Activated naive CD8-positive, alpha-beta T cell treated with anti-CD3 and anti-CD28 coated beads for 36 hours (primary cell): ENCODE results near the gene GATA6. TPM values are rescaled to one million over a fixed set of nuclear protein-coding genes. Genes with fewer than 3 reads are reported as not detected.

Source experiments
- DNase-seq: peaks from one replicate; pipeline ENCODE4 v3.0.0; 2021
- H3K27ac Mint-ChIP-seq: one replicate; pipeline ENCODE4 v1.8.0; 2022; ENCODE audit warnings: mild to moderate bottlenecking, moderate library complexity, mixed read lengths
- H3K27me3 Mint-ChIP-seq: one replicate; pipeline ENCODE4 v1.8.0; 2022; ENCODE audit warnings: mild to moderate bottlenecking, mixed read lengths
- H3K36me3 Mint-ChIP-seq: one replicate; pipeline ENCODE4 v1.8.0; 2021; ENCODE audit warnings: mild to moderate bottlenecking, mixed read lengths
- H3K4me1 Mint-ChIP-seq: one replicate; pipeline ENCODE4 v1.8.0; 2021; ENCODE audit warnings: mixed read lengths
- H3K4me3 Mint-ChIP-seq: one replicate; pipeline ENCODE4 v1.8.0; 2022; ENCODE audit warnings: mild to moderate bottlenecking, moderate library complexity, mixed read lengths
- H3K9me3 Mint-ChIP-seq: one replicate; pipeline ENCODE4 v1.8.0; 2022; ENCODE audit warnings: mixed read lengths
- total RNA-seq, 2 experiments: library from RNA; stranded (reverse); gene quantifications; one replicate each; pipeline ENCODE4 v1.2.3, GENCODE V29; 2021

Gene GATA6
- total RNA-seq, 2 experiments from 2014 or later, result not detected

DNA sequence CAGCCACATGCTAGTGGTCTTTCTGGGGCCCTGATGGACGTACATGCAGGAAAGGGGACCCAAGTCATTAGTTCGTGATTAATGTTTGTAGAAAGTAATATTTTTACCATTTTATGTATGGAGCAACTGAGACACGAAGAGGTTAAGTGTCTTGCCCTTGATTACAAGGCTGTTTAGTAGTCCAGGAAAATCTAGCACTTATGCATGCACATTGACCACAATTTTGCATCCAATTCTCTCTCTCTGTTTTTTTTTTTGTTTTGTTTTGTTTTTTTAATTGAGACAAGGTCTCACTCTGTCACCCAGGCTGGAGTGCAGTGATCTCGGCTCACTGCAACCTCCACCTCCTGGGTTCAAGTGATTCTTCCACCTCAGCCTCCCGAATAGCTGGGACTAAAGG, 8.3 kb upstream of the GATA6 start:
- Mint-ChIP-seq H3K27me3 (peaks cover 47% of the 10 kb centered on the region), H3K4me3 (no peak overlapping the region), H3K27ac (no peak overlapping the region), H3K9me3 (no peaks in the 10 kb centered on the region), H3K4me1 (peaks cover 2% of the 10 kb centered on the region), H3K36me3 (no peaks in the 10 kb centered on the region)
- no peak for DNase-seq

DNA sequence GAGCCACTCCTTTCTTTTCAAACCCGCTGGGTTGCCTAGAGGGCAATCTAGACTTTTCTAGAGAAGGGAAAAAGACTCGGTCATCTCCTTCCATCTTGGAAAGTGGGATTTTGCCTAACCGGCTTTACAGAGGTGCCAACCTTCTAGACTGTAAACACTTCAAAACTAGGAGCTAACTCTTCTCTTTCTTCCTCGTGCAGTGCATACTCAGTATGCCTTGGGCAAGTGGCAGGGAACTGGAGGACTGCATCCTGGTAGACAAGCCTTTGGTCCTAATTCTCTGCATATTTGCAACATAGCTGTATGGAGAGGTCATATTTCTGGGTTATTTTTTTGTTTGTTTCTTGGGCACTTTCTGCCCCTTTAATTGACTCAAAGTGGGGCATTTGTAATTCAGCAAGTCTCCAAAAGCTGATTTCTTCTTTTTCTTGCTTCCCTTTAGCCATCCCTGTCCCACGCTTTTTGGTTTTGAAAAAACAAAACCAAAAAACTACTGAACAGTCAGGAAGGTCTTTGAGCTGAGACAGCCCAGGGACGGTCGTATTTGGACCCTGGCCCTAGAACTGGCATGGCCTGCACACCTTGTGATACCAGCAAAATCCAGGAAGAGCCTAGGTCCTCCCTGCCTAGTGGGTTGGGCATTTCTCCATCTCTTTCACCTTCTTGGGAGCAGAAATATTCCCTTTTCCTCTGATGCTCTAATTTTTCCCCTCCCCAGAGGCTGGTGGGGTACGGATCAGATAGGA, 5.8 kb upstream of the GATA6 start:
- peaks cover 72% of the 10 kb centered on the region for H3K27me3 Mint-ChIP-seq
- H3K36me3 Mint-ChIP-seq, result no peaks in the 10 kb centered on the region
- no peak overlapping the region for H3K27ac Mint-ChIP-seq
- no peak overlapping the region for H3K4me3 Mint-ChIP-seq
- H3K9me3 Mint-ChIP-seq, result no peaks in the 10 kb centered on the region
- no peak for DNase-seq
- H3K4me1 Mint-ChIP-seq, result peaks cover 9% of the 10 kb centered on the region

- H3K27ac Mint-ChIP-seq, result no peak overlapping the region
- H3K9me3 Mint-ChIP-seq, result no peaks in the 10 kb centered on the region
- H3K36me3 Mint-ChIP-seq, result no peaks in the 10 kb centered on the region
- peaks cover 11% of the 10 kb centered on the region for H3K4me1 Mint-ChIP-seq
- H3K27me3 Mint-ChIP-seq, result peaks cover 80% of the 10 kb centered on the region
- DNase-seq, result no peak
- no peak overlapping the region for H3K4me3 Mint-ChIP-seq
These were observed 4.9 kb upstream of the GATA6 start for GRCh38 chr18:22164337-22165048.

DNA sequence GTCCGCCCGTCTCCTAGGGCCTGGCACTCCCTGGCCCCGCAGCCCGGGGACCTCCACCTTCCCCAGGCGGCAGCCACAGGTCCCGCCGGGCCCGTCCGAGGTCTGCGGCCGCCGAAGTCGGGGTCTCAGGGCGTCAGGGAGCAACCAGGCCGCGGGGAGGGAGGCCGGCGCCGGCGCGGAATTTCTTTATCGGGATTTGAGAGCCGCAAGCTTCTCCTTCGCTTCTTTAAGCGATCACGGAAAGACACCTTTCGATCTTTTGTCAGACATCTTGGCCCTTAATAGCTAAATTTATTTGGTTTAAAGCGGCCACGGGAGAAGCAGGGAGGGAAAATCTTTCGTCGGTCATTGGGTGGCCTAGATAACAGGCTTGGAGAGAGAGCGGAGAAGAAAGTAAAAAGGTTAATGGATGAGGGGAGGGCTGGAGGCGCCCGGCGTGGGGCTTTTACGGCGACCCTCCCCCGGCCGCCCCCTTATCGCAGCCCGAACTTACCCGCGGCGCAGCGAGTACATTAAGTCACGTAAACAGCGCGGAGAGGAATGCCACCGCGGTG, 4.3 kb upstream of the GATA6 start:
- Mint-ChIP-seq H3K4me3 (no peak overlapping the region), H3K9me3 (no peaks in the 10 kb centered on the region), H3K27me3 (peaks cover 86% of the 10 kb centered on the region), H3K36me3 (no peaks in the 10 kb centered on the region), H3K4me1 (peaks cover 11% of the 10 kb centered on the region), H3K27ac (no peak overlapping the region)
- DNase-seq, result no peak

DNA sequence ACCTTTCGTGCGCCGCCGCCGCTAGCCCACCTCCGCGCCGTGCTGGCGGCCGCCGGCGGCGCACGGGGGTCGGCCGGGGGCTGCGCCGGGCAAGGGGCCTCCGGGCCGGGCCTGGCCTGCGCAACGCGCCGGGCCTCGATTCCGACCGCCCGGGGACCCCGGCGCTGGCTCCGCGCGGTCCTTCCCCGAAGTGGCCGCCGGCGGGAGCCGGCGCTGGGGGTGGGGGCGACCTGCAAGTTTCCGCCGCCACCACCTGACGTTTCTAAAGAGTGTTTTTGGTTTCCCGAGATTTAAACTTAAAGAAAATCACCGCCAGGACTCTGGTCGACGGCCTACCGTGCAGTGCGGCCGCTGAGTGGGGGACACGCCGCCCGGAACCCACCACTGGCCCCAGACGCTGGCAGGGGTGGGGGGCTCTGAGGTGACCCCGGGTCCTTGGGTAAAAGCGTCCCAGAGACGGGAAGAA, 3.8 kb upstream of the GATA6 start:
- H3K4me3 Mint-ChIP-seq, result no peak overlapping the region
- H3K27me3 Mint-ChIP-seq, result peaks cover 89% of the 10 kb centered on the region
- H3K4me1 Mint-ChIP-seq, result peaks cover 14% of the 10 kb centered on the region
- no peaks in the 10 kb centered on the region for H3K36me3 Mint-ChIP-seq
- no peak for DNase-seq
- no peaks in the 10 kb centered on the region for H3K9me3 Mint-ChIP-seq
- H3K27ac Mint-ChIP-seq, result no peak overlapping the region

DNA sequence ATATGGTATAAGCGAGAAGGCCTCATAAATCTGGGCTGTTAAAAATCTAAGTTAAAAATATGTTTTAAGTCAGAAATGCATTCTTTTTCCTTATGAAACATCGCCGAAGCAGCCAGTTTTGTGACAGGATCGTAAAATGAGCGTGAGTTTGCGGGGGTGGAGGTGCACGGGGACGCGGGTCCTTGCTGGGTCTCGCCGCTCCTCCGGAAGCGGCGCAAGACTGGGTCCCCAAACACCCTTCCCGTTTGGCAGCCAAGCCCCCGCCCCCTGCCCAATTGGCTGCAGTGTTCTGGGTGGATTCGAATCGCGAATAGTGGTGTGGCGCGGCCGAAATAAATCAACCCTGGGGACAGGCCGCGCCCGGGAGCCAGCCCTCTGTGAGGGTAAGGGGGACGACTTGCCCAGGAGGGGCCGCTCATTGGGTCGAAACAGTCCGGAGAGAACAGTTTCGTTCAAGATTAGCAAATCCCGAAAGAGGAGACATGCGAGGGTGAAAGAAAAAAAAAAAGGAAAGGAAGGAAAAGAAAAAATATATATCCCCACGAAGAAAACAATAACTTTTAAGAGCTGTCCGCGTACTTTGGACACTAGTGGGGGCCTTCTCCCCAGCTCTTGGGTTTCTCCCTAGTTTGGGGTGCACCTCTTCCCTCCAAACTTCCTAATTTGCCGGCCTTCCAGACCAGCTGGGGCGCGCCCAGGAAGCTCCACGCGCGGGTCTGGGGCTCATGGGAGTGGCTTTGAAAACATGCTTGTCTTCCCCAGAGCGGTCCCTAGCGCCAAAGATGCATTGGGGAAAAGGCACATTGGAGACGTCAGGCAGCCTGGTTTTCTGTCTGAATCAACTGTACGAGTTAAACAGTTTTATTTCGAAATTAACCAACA, 3.1 kb upstream of the GATA6 start:
- Mint-ChIP-seq H3K27me3 (peaks cover 91% of the 10 kb centered on the region), H3K27ac (no peak overlapping the region), H3K4me3 (no peak overlapping the region), H3K36me3 (no peaks in the 10 kb centered on the region), H3K9me3 (no peaks in the 10 kb centered on the region), H3K4me1 (peaks cover 17% of the 10 kb centered on the region)
- DNase-seq, result no peak

DNA sequence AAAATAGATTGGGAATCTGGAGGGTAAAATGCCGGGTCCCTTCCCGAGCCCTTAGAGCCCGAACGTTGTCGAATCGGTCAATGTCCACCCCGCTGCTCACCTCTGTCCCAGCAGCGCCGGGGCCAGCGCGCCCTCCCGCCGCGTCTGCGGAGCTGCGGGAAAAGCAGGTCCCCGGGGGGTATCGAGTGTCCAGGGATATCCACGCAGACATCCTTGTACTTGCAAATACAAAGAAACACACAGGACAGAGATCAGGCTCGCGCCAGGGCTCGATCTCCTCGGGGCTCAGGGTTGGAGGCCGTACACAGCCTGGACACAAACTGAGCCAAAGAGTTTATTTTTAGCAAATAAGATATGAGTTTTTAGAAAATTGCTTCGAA, 2.3 kb upstream of the GATA6 start:
- DNase-seq, result no peak
- Mint-ChIP-seq H3K9me3 (no peaks in the 10 kb centered on the region), H3K4me1 (peaks cover 17% of the 10 kb centered on the region), H3K36me3 (no peaks in the 10 kb centered on the region), H3K27ac (no peak overlapping the region), H3K27me3 (peaks cover 85% of the 10 kb centered on the region), H3K4me3 (no peak overlapping the region)

DNA sequence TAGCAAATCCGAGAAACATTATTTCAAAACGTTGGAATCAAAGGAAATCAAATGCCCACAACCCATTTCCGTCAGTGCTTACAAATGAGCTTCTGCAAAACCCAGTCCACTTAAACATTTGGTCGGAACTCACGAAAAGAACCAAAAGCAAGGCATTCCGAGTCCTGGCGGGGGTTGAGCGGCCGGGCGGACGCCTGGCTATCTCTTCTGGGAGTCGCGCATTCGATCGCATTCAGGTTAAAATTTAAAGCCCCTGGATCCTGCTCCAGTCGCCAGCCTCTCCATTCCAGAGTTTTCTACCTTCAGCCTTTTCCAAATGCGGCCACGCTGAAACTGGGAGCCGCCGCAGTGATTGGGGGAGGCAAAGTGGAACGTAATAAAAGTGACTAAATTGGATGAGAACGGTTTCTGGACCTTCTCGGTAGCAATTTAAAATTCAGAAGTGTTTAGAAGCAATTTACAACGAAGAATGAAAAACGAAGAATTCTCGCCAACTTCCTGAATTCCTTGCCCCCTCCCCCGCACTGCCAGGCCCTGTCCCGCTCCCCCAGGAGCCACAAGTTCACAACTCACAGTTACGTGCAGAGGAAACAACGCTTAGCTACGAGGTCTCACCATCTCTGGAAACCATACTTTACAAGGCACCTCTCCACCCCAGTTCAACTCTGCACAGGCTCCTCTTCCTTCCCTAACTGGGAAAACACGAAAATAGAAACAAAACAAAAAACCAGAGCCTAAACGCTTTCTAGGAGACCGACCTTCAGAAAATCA, 1.7 kb upstream of the GATA6 start:
- H3K36me3 Mint-ChIP-seq, result no peaks in the 10 kb centered on the region
- H3K4me1 Mint-ChIP-seq, result peaks cover 17% of the 10 kb centered on the region
- no peak overlapping the region for H3K4me3 Mint-ChIP-seq
- DNase-seq, result no peak
- no peaks in the 10 kb centered on the region for H3K9me3 Mint-ChIP-seq
- H3K27ac Mint-ChIP-seq, result no peak overlapping the region
- peaks cover 84% of the 10 kb centered on the region for H3K27me3 Mint-ChIP-seq

DNA sequence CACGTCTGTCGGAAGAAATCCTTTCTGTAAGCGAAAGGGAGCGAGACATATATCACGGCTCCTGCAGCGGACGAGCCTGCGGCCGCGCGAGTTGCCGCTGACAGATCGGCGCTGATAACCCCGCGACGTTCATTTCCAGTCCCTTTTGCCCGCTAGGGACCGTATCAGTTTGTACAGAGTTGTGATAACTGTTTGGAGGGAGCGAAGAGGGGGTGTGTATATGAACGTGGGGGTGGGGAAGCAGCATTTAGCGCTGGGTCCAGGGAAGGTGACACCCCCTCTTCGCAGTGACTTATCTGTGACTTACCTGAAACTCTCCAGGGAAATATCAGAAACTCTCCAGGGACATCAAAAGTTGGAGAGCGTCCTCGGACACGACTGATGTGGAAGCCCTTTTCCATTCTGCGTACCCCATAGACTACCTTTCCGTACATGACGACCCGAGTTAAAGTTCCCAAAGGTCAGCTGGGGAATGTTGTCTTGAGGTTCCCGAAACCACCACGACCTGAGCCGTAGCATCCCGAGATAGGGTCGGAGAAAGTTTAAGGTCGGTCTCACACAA, 948 bp upstream of the GATA6 start:
- no peak overlapping the region for H3K27ac Mint-ChIP-seq
- H3K9me3 Mint-ChIP-seq, result no peaks in the 10 kb centered on the region
- DNase-seq, result peak; percentile 16
- H3K27me3 Mint-ChIP-seq, result peaks cover 84% of the 10 kb centered on the region
- H3K4me3 Mint-ChIP-seq, result peak overlapping the region; percentile 47
- peaks cover 17% of the 10 kb centered on the region for H3K4me1 Mint-ChIP-seq
- no peaks in the 10 kb centered on the region for H3K36me3 Mint-ChIP-seq

DNA sequence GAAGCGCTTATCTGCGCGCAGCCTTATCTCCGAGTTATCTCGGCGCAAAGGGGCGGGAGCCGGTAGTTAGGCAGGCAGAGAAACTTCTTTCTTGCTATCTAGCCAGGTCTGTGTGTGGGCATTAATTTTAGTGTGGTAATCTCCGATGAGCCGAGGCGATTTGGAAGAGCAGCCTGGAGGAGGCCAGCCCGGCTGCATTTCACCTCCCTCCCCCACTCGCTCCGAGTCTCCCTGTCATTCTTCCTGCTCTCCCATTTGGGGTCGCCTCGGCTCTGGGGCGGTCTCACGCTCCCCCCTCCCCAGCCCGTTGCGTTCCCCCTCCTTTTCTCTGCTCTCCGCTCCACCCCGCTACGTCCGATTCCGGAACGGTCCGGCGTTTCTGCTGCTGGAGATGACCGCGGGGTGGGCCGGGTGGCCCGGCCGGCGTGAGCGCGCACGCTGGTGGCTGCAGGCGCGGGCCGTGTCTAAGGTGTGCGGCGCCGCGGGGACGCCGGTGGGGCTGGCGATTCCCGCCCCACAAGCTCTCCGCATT, 566 bp downstream of the GATA6 start:
- Mint-ChIP-seq H3K27ac (no peak overlapping the region), H3K4me1 (peaks cover 17% of the 10 kb centered on the region), H3K4me3 (peak overlapping the region; percentile 79), H3K27me3 (peaks cover 85% of the 10 kb centered on the region), H3K9me3 (no peaks in the 10 kb centered on the region), H3K36me3 (no peaks in the 10 kb centered on the region)
- DNase-seq, result no peak

DNA sequence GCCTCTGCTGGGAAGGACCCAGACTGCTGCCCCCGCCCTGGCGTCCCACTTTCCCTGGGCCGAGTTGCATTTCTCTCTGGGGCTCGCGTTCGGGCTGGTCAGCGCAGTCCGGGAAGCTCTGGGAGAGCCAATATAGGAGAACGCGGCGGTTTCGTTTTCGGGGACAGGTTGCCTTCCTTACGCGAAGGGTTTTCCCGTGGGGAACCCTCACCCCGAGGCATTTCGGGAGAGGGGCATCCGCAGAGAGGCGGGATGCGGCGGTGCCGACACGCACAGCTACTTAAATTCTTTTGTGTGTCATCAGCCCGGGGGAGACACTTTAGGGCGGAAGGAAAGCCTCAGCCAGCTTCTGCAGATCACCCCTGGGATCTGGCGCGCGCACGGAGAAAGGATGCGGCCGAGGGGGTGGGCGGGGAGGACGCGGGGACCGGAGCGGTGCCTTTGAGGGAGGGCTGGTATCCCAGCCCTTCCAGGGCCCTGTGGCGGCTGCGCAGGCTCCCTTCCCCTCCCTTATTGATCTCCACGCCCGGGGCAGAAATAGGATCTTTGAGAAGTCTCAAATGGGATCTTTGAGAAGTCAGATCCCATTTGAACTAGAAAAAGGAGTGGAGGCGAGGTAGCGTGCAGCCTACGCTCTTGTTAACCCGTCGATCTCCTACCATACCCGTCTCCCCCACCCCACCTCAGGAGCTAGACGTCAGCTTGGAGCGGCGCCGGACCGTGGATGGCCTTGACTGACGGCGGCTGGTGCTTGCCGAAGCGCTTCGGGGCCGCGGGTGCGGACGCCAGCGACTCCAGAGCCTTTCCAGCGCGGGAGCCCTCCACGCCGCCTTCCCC, 1.2 kb downstream of the GATA6 start:
- Mint-ChIP-seq H3K36me3 (no peaks in the 10 kb centered on the region), H3K4me3 (peak overlapping the region; percentile 79), H3K27me3 (peaks cover 87% of the 10 kb centered on the region), H3K9me3 (no peaks in the 10 kb centered on the region), H3K4me1 (peaks cover 15% of the 10 kb centered on the region), H3K27ac (no peak overlapping the region)
- DNase-seq, result no peak

DNA sequence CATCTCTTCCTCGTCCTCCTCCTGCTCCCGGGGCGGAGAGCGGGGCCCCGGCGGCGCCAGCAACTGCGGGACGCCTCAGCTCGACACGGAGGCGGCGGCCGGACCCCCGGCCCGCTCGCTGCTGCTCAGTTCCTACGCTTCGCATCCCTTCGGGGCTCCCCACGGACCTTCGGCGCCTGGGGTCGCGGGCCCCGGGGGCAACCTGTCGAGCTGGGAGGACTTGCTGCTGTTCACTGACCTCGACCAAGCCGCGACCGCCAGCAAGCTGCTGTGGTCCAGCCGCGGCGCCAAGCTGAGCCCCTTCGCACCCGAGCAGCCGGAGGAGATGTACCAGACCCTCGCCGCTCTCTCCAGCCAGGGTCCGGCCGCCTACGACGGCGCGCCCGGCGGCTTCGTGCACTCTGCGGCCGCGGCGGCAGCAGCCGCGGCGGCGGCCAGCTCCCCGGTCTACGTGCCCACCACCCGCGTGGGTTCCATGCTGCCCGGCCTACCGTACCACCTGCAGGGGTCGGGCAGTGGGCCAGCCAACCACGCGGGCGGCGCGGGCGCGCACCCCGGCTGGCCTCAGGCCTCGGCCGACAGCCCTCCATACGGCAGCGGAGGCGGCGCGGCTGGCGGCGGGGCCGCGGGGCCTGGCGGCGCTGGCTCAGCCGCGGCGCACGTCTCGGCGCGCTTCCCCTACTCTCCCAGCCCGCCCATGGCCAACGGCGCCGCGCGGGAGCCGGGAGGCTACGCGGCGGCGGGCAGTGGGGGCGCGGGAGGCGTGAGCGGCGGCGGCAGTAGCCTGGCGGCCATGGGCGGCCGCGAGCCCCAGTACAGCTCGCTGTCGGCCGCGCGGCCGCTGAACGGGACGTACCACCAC, 2.1 kb downstream of the GATA6 start:
- H3K4me3 Mint-ChIP-seq, result peak overlapping the region; percentile 40
- DNase-seq, result no peak
- H3K36me3 Mint-ChIP-seq, result no peaks in the 10 kb centered on the region
- peaks cover 86% of the 10 kb centered on the region for H3K27me3 Mint-ChIP-seq
- H3K9me3 Mint-ChIP-seq, result peaks cover 2% of the 10 kb centered on the region
- H3K4me1 Mint-ChIP-seq, result peaks cover 15% of the 10 kb centered on the region
- H3K27ac Mint-ChIP-seq, result no peak overlapping the region
